HG03064 (cell line): Measurements from ENCODE around the gene NEGR1.

Experiments used
- ATAC-seq: cut with Tn5 transposase; IDR thresholded peaks from one replicate; pipeline ENCODE4 v1.9.1; 2021; ENCODE audit warnings: low read depth; ENCODE audit not compliant: unreplicated experiment

Gene NEGR1

GRCh38 chr1:71599306-71599705 lies 683.0 kb downstream of the NEGR1 start:
- no peak for ATAC-seq

- ATAC-seq, result no peak
Measured at GRCh38 chr1:71593523-71593922, 688.8 kb downstream of the NEGR1 start.

- no peak for ATAC-seq
Measured at GRCh38 chr1:71592646-71593274, 689.6 kb downstream of the NEGR1 start.

- no peak for ATAC-seq
Measured at GRCh38 chr1:71589005-71589404, 693.3 kb downstream of the NEGR1 start.

- no peak for ATAC-seq
Measured at GRCh38 chr1:71587961-71588360, 694.4 kb downstream of the NEGR1 start.

- no peak for ATAC-seq
Measured at GRCh38 chr1:71586030-71586429, 696.3 kb downstream of the NEGR1 start.

GRCh38 chr1:71583756-71584155 lies 698.6 kb downstream of the NEGR1 start:
- no peak for ATAC-seq

GRCh38 chr1:71582673-71583072 lies 699.7 kb downstream of the NEGR1 start:
- ATAC-seq, result no peak

- no peak for ATAC-seq
Measured at GRCh38 chr1:71577451-71578131, 704.7 kb downstream of the NEGR1 start.

GRCh38 chr1:71572038-71572437 lies 710.3 kb downstream of the NEGR1 start:
- no peak for ATAC-seq

- no peak for ATAC-seq
Measured at GRCh38 chr1:71566413-71566812, 715.9 kb downstream of the NEGR1 start.

- ATAC-seq, result no peak
Measured at GRCh38 chr1:71565831-71566230, 716.5 kb downstream of the NEGR1 start.

- ATAC-seq, result no peak
Measured at GRCh38 chr1:71565262-71565661, 717.1 kb downstream of the NEGR1 start.

- no peak for ATAC-seq
Measured at GRCh38 chr1:71562298-71562697, 720.0 kb downstream of the NEGR1 start.

GRCh38 chr1:71561729-71562128 lies 720.6 kb downstream of the NEGR1 start:
- ATAC-seq, result no peak

GRCh38 chr1:71561206-71561605 lies 721.1 kb downstream of the NEGR1 start:
- ATAC-seq, result no peak

GRCh38 chr1:71559880-71560279 lies 722.5 kb downstream of the NEGR1 start:
- no peak for ATAC-seq

- no peak for ATAC-seq
Measured at GRCh38 chr1:71557138-71557537, 725.2 kb downstream of the NEGR1 start.

GRCh38 chr1:71548398-71548890 lies 733.9 kb downstream of the NEGR1 start:
- no peak for ATAC-seq

GRCh38 chr1:71542155-71542554 lies 740.2 kb downstream of the NEGR1 start:
- no peak for ATAC-seq

- no peak for ATAC-seq
Measured at GRCh38 chr1:71533950-71534349, 748.4 kb downstream of the NEGR1 start.

- no peak for ATAC-seq
Measured at GRCh38 chr1:71532343-71532742, 750.0 kb downstream of the NEGR1 start.
